Heart right ventricle (tissue), 16 donors: ENCODE data around the gene GALNT3. TPM values are rescaled to one million over a fixed set of nuclear protein-coding genes. Genes with fewer than 3 reads are reported as not detected.

Experiments used
- ATAC-seq, 8 donors: fragments of 200-7000 bp; cut with Tn5 transposase; one replicate each; pipeline ENCODE4 v1.9.1; 2020; ENCODE audit warnings: mild to moderate bottlenecking in 8 of 8, moderate library complexity in 8 of 8, moderate number of reproducible peaks in 1 of 8
- DNase-seq, 2 donors: peaks; one replicate each; pipeline ENCODE4 v3.0.0-alpha.2; 2020
- H3K27ac ChIP-seq, 10 donors: fragments of 200-600 bp; sonication (generic) in 2 of 10; one replicate each; pipeline versions ENCODE4 v1.5.0 to v1.8.0; 2020 to 2022; ENCODE audit warnings: mild to moderate bottlenecking in 3 of 10
- H3K27me3 ChIP-seq, 7 donors: fragments of 200-600 bp; one replicate each; pipeline ENCODE4 v1.8.0; 2021 to 2022; ENCODE audit warnings: mild to moderate bottlenecking in 2 of 7
- H3K36me3 ChIP-seq, 9 donors: fragments of 200-600 bp; sonication (generic) in 1 of 9; one replicate each; pipeline versions ENCODE4 v1.5.0 to v1.8.0; 2020 to 2022; ENCODE audit warnings: mild to moderate bottlenecking in 2 of 9
- H3K4me1 ChIP-seq, 9 donors: fragments of 200-600 bp; sonication (generic) in 1 of 9; one replicate each; pipeline versions ENCODE4 v1.5.0 to v1.8.0; 2020 to 2022; ENCODE audit warnings: mild to moderate bottlenecking in 4 of 9
- H3K4me3 ChIP-seq, 10 donors: fragments of 200-600 bp; sonication (generic) in 2 of 10; one replicate each; pipeline versions ENCODE4 v1.5.0 to v1.8.0; 2020 to 2022; ENCODE audit warnings: mild to moderate bottlenecking in 7 of 10, moderate library complexity in 2 of 10
- H3K9me3 ChIP-seq, 11 donors: fragments of 200-600 bp in 10 of 11; sonication (generic) in 2 of 11; one replicate each; pipeline versions ENCODE4 v1.5.0 to v1.8.0; 2013 to 2022; ENCODE audit warnings: mild to moderate bottlenecking in 2 of 11, control low read depth in 1 of 11, moderate library complexity in 1 of 11
- WGBS, 2 donors: extraction: QIAGEN DNeasy Blood & Tissue Kit; methylation state at CpG; one replicate each; pipeline ENCODE4 v1.1.7; 2013; ENCODE audit warnings: inconsistent platforms in 1 of 2; 5-methylcytosine and 5-hydroxymethylcytosine counted together
- intact Hi-C, 10 donors: fragments of 100-400 bp; cut with DNase I; formaldehyde crosslinking; loops; one replicate each; pipeline versions ENCODE4 v1.11.1 to v1.14.2; 2022
- polyA plus RNA-seq, 2 donors: library from polyadenylated mRNA; stranded (reverse); fragments of 200-250 nt; gene quantifications; one replicate each; pipeline ENCODE4 v1.2.3, GENCODE V29; 2013
- total RNA-seq, 10 donors: library from RNA; stranded (reverse); fragmentation: NEBNext Ultra II Directional in 3 of 10; extraction: Animal tissue kit (Norgen Biotek cat#: 25700) in 3 of 10; gene quantifications; one replicate each; pipeline versions ENCODE4 v1.2.1 to v1.2.4, GENCODE V29; 2021 to 2023
- TF ChIP-seq, protein P1 (sequence below), 9 donors: fragments of 200-600 bp; sonication (generic) in 2 of 9; IDR thresholded peaks; one replicate each; pipeline versions ENCODE4 v1.5.0 to v1.8.0; 2021 to 2022; ENCODE audit warnings: antibody characterized with exemption in 9 of 9, mild to moderate bottlenecking in 5 of 9, moderate library complexity in 1 of 9
- donor health status: Arrhythmogenic right ventricular cardiomyopathy.
- donor health status: ischemic (EF 13 %, LVEDD 7.1; RV severe dilation, severe dysfunction).
- donor health status: healthy with polysubstance abuse.
- donor health status: DM: no; HTN: yes; CAD: no.
- donor health status: DM: no; HTN: no; CAD: no.
- donor health status: ischemic (EF 25% LVEDD 6.9; RV normal size, moderate dysfunction).
- donor health status: ischemic (EF 25% LVEDD 5.7; RV mildly dilated, moderate dysfunction).
- donor health status: healthy.
- donor health status: DM: yes; HTN: yes; CAD: no.
- donor health status: Ischemic cardiomyopathy.
- donor health status: ischemic (EF 35%, LVEDD 5.7; RV mildly dilated, moderate dysfunction).
- donor health status: nonischemic (EF 11% LVEDD 7.7; RV severe dilation, severe dysfunction).
- donor health status: DM: yes; HTN: yes; CAD: no.
- donor health status: PGD.
- donor health status: ischemic (EF 29% LVEDD 5.4; RV normal size, mild dysfunction).
- donor health status: nonischemic (EF 23%, LVEDD 6.1; RV moderate dilation, normal function).

GALNT3 gene
- total and polyA plus RNA-seq, 12 donors = 0.13 to 1.1 (median 0.27) TPM; not detected in 2

GRCh38 chr2:165792104-165792454, 2.0 kb downstream of the GALNT3 start:
- 40 to 88% methylated on average over 1 of the region's 1 CpG for WGBS, 2 donors
- H3K27me3 ChIP-seq = peaks cover 16 to 43% (median 36%) of the 10 kb centered on the region in 7 donors
- H3K36me3 ChIP-seq = no peaks in the 10 kb centered on the region
- no peak for ATAC-seq
- no peak for DNase-seq
- H3K27ac ChIP-seq = no peak overlapping the region
- no peaks in the 10 kb centered on the region for H3K9me3 ChIP-seq
- peaks cover 5 to 24% (median 16%) of the 10 kb centered on the region in 9 donors for H3K4me1 ChIP-seq
- TF ChIP-seq, protein P1, sequence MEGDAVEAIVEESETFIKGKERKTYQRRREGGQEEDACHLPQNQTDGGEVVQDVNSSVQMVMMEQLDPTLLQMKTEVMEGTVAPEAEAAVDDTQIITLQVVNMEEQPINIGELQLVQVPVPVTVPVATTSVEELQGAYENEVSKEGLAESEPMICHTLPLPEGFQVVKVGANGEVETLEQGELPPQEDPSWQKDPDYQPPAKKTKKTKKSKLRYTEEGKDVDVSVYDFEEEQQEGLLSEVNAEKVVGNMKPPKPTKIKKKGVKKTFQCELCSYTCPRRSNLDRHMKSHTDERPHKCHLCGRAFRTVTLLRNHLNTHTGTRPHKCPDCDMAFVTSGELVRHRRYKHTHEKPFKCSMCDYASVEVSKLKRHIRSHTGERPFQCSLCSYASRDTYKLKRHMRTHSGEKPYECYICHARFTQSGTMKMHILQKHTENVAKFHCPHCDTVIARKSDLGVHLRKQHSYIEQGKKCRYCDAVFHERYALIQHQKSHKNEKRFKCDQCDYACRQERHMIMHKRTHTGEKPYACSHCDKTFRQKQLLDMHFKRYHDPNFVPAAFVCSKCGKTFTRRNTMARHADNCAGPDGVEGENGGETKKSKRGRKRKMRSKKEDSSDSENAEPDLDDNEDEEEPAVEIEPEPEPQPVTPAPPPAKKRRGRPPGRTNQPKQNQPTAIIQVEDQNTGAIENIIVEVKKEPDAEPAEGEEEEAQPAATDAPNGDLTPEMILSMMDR (IDR thresholded peaks at IDR 0.05) = no peak
- H3K4me3 ChIP-seq = no peak overlapping the region
- intact Hi-C loops = no loop called here

DNA sequence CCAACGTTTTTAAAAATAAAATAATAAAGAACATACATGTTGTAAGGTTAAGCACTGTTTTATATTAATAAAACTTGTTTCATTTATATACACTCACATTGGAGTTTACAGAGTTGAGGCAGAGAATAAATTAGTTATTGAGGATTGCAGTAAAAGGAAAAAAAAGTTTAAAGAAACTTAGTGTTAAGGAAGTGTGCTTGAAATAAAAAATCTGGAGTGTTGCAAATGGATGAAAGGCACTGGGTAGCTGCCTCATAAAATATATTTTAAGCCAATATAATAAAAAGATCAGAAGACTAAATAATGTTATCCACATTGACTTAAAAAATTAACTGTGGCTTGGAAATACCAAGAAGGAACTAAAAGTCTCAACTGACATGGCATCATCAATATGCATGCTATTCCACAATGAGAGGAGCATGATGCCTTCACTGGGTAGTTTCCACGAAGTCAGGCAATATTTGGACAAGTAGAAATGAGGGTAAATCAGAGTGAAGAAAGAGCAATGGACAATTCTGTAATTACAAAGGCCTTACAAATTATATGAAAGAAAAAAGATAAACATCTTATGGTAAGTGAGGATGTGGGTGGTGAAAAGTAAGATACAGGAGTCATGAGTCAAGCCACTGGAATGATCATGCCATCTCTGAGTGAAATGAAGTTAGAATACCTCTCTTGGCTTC, 2.5 kb downstream of the GALNT3 start:
- whole genome bisulfite sequencing, 2 donors = 75 to 77% methylated on average over 2 of the region's 2 CpGs
- intact Hi-C loops = no loop called here
- Histone ChIP-seq H3K9me3 (no peaks in the 10 kb centered on the region), H3K4me1 (peaks cover 5 to 24% (median 16%) of the 10 kb centered on the region in 9 donors), H3K27ac (no peak overlapping the region), H3K36me3 (no peaks in the 10 kb centered on the region), H3K27me3 (peaks cover 16 to 43% (median 36%) of the 10 kb centered on the region in 7 donors), H3K4me3 (no peak overlapping the region)
- ATAC-seq (no peak), DNase-seq (no peak)
- TF ChIP-seq, protein P1 (IDR thresholded peaks at IDR 0.05) = no peak

- intact Hi-C loops = no loop called here
- TF ChIP-seq, protein P1 (IDR thresholded peaks at IDR 0.05) = no peak
- ATAC-seq (no peak), DNase-seq (no peak)
- Histone ChIP-seq H3K4me1 (peaks cover 5 to 24% (median 16%) of the 10 kb centered on the region in 9 donors), H3K36me3 (no peaks in the 10 kb centered on the region), H3K27me3 (peaks cover 16 to 43% (median 36%) of the 10 kb centered on the region in 7 donors), H3K27ac (no peak overlapping the region), H3K9me3 (no peaks in the 10 kb centered on the region), H3K4me3 (no peak overlapping the region)
- 89 to 92% methylated on average over 1 of the region's 1 CpG for WGBS, 2 donors
Measured at GRCh38 chr2:165790466-165790865, 3.6 kb downstream of the GALNT3 start.

DNA sequence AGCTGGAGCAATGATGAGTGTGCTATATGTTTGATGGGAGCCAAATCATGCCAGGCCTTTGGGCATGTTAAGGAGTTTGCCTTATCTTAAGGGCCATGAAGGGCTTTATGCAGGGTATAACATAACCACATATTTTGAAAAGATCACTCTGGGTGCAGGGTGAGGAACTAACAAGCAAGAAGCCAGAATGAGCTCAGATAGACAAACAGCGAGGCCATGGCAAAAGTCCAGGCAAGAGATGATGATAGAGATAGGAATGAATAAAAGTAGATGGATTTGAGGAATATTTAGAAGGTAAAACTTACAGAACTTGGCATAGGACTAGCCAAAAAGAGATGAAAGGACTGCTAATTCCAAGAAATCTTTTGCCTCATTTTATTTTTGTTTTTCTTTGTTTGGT, 6.7 kb downstream of the GALNT3 start:
- Histone ChIP-seq H3K4me1 (no peaks in the 10 kb centered on the region), H3K4me3 (no peak overlapping the region), H3K27me3 (peaks cover 0 to 21% (median 10%) of the 10 kb centered on the region in 7 donors), H3K9me3 (no peaks in the 10 kb centered on the region), H3K36me3 (no peaks in the 10 kb centered on the region), H3K27ac (no peak overlapping the region)
- DNase-seq (no peak), ATAC-seq (no peak)
- intact Hi-C loops = no loop called here
- TF ChIP-seq, protein P1 (IDR thresholded peaks at IDR 0.05) = no peak
- 68 to 76% methylated on average over 1 of the region's 1 CpG for WGBS, 2 donors
